ENCODE data around the gene WHRN. TPM values are rescaled to one million over a fixed set of nuclear protein-coding genes. Genes with fewer than 3 reads are reported as not detected.

The WHRN gene
- total and polyA plus RNA-seq, 2 of the 8 experiments (the other 6 are each of a cell fraction or from before 2014, with no cell fraction given) = 4.4 to 7.7 TPM

DNA sequence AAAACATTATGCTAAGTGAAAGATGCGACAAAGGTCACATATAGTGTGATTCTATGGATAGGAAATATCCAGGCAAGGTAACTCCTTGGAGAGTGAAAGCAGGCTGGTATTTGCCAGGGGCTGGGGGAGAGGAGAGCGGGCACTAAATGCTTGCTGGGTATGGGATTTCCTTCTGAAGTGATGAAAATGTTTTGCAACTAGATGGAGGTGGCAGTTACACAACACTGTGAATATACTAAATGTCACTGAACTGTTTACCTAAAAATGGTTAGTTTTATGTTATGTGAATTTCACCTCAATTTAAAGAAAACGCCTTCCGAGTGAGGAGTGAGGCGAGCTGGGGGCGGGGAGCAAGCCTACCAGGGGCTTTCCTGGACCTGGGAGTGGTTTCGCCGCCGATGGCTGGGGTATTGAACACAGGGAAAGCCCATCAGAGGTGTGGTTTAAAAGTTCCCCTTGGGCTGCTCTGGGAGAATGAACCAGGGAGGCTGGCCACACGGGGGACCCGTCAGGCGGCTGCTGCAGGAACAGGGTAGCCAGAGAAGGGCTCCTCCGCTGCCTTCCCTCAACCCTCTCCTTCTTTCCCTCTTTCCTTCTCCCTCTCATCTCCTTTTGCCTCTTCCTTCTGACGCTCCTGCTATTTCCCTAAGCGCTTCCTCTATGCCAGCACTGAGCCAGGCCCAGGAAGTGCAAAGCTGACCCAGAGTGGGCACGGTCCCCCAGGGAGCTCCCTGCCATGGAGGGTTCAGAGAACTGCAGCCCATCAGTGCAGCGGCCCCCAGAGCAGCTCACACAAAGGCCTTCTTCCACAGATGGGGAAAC is 122.4 kb downstream of the WHRN start (continued):
- peak in 1 of 2 experiments; percentile 29; a peak in 1 of 4 replicates for TF ChIP-seq RAD21 (IDR thresholded peaks at IDR 0.05 in 1 of 2, conservative IDR thresholded peaks at IDR 0.05 in 1 of 2; ENCODE audit: low read depth in 2 of 2, low read length in 2 of 2)
- peak; percentile 28 for TF ChIP-seq TAF7 (optimal IDR thresholded peaks at IDR 0.05; ENCODE audit: borderline replicate concordance, low read depth, low read length)
- no peak for TF ChIP-seq HDAC6 (IDR thresholded peaks at IDR 0.05; ENCODE audit: low read depth, low read length)
- peak in 1 of 2 experiments; percentile 39; a peak in 1 of 3 replicates for TF ChIP-seq POLR2A (IDR thresholded peaks at IDR 0.05; ENCODE audit: control extremely low read depth in 1 of 2, low read depth in 2 of 2, low read length in 2 of 2)

Measured in H1 (cell line).